NCI-H2107 (cell line): ENCODE data around the gene CPLANE1.
"Not testable (repeated sequence)": the region's sequence is repeated elsewhere in the genome, so short reads cannot be mapped to it uniquely, and the experiment has no call there.

Experiments
- DNase-seq: peaks from one replicate; lab custom pipeline; 2025; lab: John Stamatoyannopoulos, UW

The CPLANE1 gene

DNA sequence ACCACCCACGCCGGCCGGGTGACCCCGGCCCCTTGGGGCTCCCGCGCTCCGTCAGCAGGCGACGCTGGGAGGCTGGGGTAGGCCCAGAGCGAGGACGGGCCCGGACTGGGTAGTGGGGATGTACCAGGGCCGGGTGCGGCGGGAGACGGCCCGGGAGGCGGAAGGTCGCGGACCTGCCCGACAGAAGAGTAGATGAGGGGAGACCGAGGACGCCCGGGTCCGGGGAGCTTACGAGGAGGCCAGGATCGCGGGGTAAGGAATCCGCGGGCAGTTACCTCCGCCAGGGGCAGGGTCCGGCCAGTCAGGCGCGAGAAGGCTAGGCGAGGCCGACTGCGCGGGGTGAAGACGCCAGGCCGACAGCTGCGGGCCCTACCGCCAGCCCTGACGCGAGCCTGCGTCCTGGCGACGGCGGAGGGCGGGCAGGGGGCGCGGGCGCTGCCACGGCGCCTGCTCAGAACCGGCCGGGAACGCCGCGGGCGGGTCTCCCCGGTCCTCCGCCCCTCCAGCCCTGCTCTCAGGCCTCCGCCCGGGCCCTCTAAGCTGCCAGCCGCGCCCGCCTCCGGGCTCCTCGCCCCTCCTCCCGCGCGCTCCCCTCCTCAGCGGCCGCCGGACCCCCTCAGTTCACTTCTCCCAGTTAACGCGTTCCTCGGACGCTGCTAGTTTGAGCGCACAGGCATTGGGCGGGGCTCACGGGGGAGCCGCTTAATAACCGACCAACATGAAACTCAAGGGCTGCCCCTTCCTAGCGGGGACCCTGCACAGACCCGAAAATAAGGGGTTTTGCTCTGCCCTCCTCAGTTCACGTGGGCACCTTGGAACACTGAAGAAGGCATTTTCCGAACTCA, at the start of gene CPLANE1:
Gene CPLANE1 (minus strand): TSS at position 407 of the 845 bp plus-strand sequence. CDS start 1,678 bp downstream, outside the sequence.
- peak; percentile 46 for DNase-seq

DNA sequence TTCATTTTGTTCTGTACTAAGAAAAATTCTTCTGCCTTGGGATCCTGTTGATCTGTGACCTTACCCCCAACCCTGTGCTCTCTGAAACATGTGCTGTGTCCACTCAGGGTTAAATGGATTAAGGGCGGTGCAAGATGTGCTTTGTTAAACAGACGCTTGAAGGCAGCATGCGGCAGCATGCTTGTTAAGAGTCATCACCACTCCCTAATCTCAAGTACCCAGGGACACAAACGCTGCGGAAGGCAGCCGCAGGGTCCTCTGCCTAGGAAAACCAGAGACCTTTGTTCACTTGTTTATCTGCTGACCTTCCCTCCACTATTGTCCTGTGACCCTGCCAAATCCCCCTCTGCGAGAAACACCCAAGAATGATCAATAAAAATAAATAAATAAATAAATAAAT, 47.1 kb upstream of the CPLANE1 start:
- DNase-seq: not testable (repeated sequence)

DNA sequence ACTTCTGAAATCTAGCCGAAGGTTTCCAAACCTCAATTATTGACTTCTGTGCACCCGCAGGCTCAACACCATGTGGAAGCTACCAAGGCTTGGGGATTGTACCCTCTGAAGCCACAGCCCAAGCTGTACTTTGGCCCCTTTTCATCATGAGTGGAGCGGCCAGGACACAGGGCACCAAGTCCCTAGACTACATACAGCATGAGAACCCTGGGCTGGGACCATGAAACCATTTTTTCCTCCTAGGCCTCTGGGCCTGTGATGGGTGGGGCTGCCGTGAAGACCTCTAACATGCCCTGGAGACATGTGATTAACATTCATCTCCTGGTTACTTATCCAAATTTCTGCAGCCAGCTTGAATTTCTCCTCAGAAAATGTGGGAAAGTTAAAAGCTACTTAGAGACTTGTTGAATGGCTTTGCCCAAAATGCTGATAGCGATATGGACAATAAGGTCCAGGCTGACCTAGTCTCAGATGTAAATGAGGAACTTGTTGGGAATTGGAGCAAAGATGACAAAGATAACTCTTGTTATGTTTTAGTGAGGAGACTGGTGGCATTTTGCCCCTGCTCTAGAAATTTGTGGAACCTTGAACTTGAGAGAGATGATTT, 34.1 kb upstream of the CPLANE1 start:
- DNase-seq: no peak

DNA sequence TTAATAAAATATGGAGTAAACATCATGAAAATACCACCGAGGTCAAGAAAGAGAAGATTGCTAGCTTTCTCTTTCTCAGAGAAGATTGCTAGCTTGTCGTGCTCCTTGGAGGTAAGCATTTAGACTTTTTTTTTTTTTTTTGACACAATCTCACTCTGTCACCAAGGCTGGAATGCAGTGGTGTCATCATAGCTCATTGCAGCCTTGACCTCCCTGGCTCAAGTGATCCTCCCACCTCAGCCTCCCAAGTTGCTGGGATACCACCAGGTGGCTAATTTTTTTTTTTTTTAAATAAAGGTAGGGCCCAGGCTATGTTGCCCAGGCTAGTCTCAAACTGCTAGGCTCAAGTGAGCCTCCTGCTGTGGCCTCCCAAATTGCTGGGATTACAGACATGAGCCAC, 26.3 kb upstream of the CPLANE1 start:
- no peak for DNase-seq

DNA sequence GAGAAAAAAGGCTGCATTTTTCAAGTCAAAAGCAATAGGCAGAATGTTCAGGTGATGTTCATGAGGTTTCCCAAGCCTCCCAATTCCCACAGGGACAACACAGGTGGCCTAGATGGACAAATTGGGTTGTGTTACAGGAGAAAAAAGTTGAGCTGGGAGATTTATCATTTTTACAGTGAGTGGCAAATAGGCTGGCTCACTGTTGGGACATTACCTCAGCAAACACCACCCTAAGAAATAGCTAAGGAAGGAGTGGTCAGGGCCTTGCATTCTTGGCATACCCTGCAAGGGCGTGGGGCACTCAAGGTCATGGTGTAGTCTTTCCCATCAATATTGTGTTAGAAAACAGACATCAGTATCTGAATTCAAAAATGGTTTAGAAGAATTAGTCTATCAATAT, 23.3 kb upstream of the CPLANE1 start:
- DNase-seq: no peak

DNA sequence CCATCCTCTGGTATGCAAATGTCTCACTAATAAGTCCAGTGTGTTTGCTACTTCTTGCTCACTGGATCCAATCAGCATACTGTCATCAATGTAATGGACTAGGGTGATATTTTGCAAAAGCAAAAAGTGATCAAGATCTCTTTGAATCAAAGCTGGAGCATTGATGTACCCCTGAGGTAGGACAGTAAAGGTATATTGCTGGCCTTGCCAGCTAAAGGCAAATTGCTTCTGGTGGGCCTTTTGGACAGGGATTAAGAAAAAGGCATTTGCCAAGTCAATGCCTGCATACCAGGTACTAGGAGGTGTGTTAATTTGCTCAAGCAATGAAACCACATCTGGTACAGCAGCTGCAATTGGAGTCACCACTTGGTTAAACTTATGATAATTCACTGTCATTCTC, 18.9 kb upstream of the CPLANE1 start:
- not testable (repeated sequence) for DNase-seq

DNA sequence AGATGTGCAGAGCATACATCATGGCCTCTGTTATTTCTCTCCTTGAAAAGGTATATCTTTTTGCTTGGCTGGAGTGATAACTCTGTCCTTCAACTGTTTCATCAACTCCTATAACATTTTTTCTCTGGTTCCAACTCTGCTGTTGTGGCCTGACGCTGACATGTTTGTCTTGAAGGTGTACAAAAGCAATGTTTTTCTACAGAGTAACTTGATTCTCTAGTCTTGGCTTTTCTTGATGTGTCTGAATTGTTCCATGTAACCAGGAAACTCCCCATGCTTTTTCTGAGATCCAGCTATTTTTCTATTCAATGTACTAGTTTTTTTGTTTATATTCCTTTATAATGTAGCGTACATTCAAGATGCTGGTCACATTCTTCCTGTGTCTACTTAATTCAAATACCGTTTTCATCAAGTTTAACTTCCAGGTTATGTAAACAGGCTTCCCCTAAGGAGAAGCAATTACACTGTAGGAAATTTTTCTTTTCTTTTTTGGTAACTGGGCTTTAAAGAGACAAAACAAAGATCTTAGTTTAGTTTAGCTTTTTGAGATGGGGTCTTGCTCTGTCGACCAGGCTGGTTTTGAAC, 6.7 kb upstream of the CPLANE1 start:
- DNase-seq: no peak

DNA sequence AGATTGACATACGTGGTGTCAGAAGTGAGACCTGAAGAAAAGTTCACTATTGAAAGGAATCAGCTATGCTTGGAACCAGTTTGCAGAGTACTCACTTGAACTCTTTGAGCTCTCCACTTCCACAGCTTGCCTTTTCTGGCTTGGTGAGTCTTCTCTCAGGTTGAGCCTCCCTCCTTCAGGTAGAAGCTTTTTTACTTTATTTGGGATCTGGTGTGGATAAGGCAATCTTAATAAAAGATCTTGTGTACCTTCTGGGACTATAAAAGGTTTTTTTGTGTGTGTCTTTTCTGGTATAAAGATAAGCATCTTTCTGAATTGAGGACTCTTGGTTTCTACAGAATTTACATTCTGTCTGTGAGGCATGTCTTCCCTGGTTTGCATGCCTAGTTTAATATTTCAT, 5.4 kb upstream of the CPLANE1 start:
- no peak for DNase-seq

DNA sequence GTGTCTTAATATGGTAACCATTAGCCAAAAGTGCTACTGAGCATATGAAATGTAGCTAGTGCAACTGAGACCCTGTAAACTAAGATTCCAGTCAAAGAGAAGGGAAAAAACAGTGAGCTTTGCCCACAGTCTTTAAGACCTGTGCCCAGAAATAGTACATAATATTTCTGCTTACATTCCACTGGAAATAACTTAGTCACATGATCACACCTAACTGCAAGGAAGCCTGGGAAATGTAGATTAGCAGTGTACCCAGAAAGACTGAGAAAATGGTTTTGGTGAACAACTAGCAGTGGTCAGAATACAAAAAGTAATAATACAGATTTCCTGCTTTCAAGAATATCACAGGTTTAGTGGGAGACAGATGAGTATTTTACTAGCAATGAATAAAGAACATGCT, 2.5 kb upstream of the CPLANE1 start:
- no peak for DNase-seq

DNA sequence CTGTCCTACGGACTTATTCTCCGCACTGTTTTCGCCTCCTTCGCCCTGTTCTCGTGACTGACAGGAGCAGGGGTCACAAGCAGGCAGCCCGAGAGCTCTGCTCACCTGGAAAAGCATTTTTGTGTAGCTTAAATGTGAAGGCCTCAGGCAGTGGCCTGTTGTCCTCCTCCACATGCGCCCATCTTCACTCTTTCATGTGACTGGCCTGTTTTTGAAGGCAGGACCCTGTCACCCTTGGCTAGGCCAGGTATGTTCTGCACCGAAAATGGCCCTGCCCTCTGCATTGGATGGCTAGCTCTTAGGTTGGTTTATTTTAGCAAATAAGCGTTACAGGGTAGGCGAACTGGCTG, 614 bp upstream of the CPLANE1 start:
- no peak for DNase-seq

DNA sequence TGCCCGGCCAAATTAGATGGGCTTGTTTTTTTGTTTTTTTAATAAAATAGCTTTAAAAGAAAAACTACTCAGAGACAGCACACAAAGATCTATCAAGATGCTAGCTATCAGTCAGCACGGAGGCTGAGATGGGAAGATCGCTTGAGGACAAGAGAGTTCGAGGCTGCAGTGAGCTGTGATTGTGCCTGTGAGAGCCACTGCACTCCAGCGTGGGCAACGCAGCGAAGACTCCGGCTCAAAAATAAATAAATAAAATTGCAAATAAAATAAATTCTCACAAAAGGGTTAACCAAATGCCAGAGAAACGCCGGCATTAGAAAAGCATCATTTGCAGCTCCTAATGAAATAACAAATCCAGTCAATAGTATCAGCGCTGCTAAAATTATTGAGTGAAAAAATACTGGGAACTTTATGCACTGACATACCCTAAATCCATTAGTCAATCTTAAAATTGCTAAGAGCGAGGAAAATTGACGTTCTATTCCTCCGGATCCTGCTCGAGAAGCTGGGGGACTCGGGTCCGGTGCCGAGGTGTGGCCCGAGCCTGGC, 681 bp downstream of the CPLANE1 start:
- no peak for DNase-seq

DNA sequence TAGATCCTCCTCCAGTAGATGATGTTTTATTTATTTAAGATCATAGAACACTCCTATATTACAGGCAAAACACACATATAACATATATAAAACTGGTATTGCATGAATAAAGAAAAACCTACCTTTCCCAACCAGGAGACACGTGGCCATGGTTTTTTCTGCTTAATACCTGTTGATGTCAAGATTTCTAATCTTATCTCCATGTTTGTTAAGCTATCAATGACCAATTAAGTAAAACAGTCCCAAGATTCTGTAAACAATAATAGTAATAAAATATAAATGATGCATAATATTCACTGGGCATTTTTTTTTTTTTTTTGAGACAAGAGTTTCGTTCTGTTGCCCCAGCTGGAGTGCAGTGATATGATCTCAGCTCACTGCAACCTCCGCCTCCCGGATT, 1.7 kb downstream of the CPLANE1 start:
- DNase-seq: no peak

DNA sequence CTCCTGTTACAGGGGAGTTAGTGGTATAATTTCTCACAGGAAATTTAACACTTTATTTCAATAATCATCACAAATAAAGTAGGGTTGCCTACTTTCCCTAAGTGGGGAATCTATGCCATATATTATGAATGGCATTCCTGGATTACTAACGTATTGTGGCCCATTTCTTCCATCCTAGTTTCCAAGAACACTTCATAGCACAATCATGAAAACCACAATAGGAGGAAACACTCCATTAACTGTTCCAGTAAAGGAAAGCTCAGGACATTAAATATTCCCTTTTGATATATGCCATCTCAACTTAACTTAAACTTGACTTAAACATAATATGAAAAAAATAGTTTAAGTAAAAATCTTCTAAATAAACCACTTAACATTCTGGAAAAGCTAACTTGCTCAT, 2.1 kb downstream of the CPLANE1 start:
- no peak for DNase-seq

DNA sequence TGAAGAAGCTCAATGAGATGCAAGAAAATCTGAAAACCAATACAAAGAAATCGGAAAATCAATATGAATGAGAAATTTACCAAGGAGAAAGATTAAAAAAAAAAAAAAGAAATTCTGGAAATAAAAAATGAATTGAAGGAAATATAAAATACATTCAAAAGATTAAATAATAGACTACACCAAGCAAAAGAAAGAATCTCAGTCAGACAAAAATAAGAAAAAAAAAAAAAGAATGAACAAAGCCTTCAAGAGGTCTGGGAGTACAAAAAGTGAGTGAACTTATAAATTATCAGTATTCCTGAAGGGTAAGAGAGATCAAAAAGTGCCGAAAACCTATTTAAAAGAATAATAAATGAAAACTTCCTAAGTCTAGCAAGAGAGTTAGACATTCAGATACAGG, 14.9 kb downstream of the CPLANE1 start:
- DNase-seq: no peak

DNA sequence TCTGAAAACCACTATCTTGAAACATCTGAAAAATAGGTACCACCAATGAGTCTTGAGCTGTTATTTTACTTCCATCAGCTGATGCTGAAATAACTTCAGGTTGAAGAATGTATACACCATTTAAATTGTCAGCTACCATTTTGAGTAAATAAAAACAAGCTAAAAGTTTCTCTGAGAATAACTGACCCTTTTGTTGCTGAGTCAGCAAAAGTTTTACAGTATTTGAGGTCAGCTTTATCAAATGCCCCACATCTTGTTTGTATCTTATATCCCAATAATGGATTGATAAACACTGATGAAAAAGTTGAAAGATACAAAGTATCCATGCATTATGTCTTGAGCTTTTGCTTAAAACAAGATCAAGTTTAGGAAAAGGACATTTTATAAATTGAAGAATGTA, 22.8 kb downstream of the CPLANE1 start:
- DNase-seq: no peak

DNA sequence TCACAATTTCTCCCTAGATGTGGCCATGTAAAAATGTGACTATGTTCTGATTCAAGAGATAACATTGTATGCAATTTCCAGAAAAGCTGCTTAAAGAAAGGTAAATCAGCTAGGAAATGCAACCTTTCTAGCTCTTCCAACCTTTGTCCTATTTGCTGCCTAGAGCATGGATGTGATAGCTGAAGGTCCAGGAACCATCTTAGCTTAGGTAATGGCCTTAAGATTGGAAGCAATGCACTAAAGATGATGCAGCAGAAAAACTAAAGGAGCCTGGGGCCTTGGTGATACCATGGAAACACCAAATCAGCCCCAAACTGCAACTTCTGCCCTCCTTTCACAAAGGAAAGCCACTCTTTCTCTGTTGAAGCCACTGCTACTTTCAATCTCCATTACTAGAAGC, 27.0 kb downstream of the CPLANE1 start:
- no peak for DNase-seq

DNA sequence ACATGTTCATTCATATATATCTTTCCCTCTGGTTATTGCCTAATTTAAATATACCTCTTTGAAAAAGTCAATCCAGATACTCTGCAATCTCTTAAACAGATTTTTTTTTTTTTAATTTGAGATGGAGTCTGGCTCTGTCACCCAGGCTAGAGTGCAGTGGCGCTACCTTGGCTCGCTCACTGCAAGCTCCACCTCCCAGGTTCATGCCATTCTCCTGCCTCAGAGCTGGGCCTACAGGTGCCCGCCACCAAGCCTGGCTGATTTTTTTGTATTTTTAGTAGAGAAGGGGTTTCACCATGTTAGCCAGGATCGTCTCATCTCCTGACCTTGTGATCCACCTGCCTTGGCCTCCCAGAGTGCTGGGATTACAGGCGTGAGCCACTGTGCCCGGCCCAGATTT, 28.8 kb downstream of the CPLANE1 start:
- DNase-seq: not testable (repeated sequence)

DNA sequence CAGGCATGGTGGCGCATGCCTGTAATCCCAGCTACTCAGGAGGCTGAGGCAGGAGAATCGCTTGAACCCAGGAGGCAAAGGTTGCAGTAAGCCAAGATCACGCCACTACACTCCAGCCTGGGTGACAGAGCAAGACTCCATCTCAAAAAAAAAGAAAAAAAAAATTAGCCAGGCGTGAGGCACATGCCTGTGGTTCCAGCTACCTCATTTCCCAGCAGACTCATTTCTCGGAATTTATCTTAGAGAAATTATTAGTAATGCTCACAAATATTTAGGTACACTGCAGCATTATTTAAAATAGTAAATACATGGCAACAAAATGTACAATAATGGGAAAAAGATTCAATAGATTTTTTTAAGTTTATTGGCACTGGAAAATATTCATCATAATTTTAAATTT, 29.8 kb downstream of the CPLANE1 start:
- not testable (repeated sequence) for DNase-seq

DNA sequence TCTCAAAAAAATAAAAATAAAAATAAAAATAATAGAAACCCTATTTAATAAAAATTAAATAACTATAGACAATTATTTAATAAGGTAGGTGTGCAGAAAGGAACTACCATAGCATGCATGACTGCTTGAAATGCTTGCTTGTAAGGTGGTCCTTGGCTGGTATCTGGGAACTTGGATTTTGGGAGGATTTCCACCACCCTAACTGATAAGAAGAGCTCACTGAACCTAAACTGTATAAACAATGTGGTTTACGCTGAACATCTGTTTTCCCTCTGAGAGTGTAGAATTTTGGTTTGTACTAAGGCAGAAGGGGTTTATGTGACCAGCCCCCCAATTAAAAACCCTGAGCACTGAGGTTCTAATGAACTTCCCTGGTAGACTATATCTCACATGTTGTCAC, 31.2 kb downstream of the CPLANE1 start:
- DNase-seq: no peak

DNA sequence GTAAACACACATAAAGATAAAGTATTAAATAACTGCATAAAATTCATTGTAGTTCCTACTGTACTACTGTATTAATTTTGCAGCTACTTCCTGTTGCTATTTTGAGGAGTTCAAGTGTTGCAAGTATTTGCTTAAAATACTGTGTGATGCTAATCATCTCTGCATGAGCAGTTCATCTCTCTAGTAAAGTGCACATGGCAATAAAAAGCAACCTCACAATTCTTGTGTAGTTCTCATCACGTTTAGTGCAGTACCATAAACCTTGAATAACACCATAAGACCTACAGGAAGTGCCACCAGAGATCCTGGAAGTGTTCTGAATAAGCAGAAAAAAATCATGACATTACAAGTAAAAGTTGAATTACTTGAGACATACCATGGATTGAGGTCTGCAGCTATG, 34.6 kb downstream of the CPLANE1 start:
- DNase-seq: no peak

DNA sequence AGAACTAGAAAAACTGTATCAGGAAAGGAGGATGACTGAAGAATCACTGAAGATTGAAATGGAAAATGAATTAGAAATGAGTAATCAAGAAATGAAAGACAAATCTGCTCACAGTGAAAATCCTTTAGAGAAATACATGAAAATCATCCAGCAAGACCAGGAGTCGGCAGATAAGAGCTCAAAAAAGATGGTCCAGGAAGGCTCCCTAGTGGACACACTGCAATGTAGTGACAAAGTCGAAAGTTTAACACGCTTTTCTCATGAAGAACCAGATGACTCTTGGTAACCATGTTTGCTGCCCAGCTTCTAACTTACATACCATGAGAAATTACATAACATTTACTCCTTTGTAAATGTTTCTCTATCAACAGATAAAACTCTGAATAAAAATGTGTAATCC, 37.1 kb downstream of the CPLANE1 start:
- no peak for DNase-seq

DNA sequence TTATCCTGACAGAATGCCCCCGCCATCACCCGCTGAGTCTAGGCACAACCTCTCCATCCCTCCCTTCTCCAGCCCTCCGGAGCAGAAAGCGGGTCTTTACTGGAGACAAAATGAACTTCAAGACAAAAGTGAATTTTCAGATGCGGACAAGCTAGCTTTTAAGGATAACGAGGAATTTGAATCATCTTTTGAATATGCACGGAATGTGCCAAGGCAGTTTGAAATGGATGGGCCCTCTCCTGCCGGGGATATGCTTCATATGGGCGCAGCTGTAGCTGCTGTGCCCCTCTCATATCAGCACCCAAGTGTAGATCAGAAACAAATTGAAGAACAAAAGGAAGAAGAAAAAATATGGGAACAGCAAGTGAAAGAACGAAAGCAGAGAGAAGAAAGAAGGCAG, 37.5 kb downstream of the CPLANE1 start:
- DNase-seq: no peak
